IPS-18a (cell line): Measurements from ENCODE around the gene ZNF845.
"Not testable (repeated sequence)": the region's sequence is repeated elsewhere in the genome, so short reads cannot be mapped to it uniquely, and the experiment has no call there.

Experiments used
- H3K27ac ChIP-seq: one replicate; pipeline ENCODE4 v1.5.1; 2013; ENCODE audit warnings: low read length
- H3K27me3 ChIP-seq: one replicate; pipeline ENCODE4 v1.6.1; 2013; ENCODE audit warnings: mild to moderate bottlenecking, low read length; ENCODE audit not compliant: control insufficient read depth, insufficient read depth
- H3K36me3 ChIP-seq: one replicate; pipeline ENCODE4 v1.6.1; 2013; ENCODE audit warnings: low read depth, low read length; ENCODE audit not compliant: control insufficient read depth
- H3K4me1 ChIP-seq: one replicate; pipeline ENCODE4 v1.6.1; 2013; ENCODE audit warnings: low read depth, low read length; ENCODE audit not compliant: control insufficient read depth
- H3K4me3 ChIP-seq: one replicate; pipeline ENCODE4 v1.5.1; 2013; ENCODE audit warnings: low read length
- H3K9ac ChIP-seq: one replicate; pipeline ENCODE4 v1.6.1; 2013; ENCODE audit warnings: mild to moderate bottlenecking, low read length, moderate library complexity
- H3K9me3 ChIP-seq: one replicate; pipeline ENCODE4 v1.6.1; 2013; ENCODE audit warnings: low read depth, low read length; ENCODE audit not compliant: control insufficient read depth

Gene ZNF845

DNA sequence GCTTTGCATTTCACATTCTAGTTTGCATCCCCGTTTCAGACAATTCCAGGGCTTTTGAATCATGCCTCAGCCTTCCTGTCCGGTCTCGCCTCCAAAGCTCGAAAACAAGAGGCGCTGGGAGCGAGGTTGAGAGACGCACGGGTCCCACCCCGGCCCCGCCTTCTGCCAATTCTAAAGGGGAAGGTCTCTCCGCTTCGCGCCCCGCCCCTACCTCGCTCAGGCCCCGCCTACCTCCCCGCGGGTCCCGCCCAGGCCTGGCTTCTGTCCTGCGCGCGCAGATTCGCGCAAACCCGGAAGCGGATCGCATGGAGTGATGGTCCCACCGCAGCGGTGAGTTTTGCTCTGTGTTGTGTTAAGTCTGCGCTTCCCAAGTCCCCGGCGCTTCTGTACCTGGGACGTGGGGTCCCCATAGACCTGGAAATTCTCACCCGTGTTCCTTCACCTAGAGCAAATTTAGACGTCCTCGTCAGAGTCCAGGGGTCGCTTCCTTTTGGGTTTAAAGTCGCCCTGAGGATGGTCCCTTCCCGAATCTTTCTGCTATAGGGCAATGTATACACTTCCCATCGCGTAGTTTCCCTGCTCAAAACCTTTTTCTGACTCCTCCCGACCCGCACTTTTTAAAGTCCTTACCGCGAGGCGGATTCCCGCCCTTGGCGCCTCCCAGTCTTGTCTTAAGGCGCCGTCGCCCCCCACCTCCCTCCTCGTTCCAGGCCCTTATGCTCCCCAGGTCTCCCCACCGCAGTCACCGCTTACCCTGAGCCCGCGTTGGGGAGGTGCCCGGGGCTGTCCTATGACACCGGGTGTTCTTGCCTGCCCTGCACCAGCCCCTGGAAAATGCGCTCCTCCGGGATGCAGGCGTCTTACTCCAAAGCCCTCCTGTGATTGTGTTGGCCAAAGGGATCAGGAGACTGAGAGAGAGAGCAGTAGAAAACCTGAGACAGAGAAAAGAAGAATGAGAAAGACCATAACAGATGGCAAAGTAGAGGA is at the start of gene ZNF845:
Gene ZNF845 (plus strand): TSS at position 287 of the 987 bp plus-strand sequence. CDS start 7,559 bp downstream, outside the sequence.
- H3K27me3 ChIP-seq = no peaks in the 10 kb centered on the region
- H3K9me3 ChIP-seq = no peaks in the 10 kb centered on the region
- H3K4me3 ChIP-seq = peak within 1 kb of the TSS; percentile 80
- peak within 1 kb of the TSS; percentile 67 for H3K9ac ChIP-seq
- H3K27ac ChIP-seq = no peak within 1 kb of the TSS
- H3K4me1 ChIP-seq = no peaks in the 10 kb centered on the region
- H3K36me3 ChIP-seq = no peaks in the 10 kb centered on the region

DNA sequence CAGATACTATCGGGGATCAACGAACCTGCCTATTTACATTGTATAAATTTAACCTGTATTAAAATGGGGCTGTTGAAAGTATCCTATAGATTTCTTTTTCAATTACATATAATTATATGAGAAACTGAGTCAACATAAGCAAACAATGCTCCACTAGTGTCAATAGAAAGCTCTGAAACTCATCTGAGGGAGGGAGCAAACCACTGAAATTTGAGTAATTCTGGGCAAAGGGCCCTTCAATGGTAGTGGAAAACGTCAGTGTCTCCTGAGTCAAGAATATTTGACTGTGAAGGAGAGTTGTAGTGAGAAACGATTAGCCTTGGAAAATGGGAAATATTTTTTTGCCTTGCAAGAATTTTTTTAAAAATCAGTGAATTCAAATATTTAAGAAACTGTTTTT is 48.5 kb upstream of the ZNF845 start:
- no peaks in the 10 kb centered on the region for H3K27me3 ChIP-seq

GRCh38 chr19:53290758-53291549 is 42.6 kb upstream of the ZNF845 start:
- Histone ChIP-seq H3K4me3 (no peak overlapping the region), H3K9me3 (peaks cover 23% of the 10 kb centered on the region), H3K27ac (no peak overlapping the region), H3K9ac (no peak overlapping the region), H3K4me1 (no peaks in the 10 kb centered on the region), H3K36me3 (no peaks in the 10 kb centered on the region), H3K27me3 (no peaks in the 10 kb centered on the region)

More for the DNA sequence above, 48.5 kb upstream of the ZNF845 start:
- Histone ChIP-seq H3K9me3 (no peaks in the 10 kb centered on the region), H3K27ac (no peak overlapping the region), H3K9ac (no peak overlapping the region), H3K4me1 (no peaks in the 10 kb centered on the region), H3K4me3 (no peak overlapping the region), H3K36me3 (no peaks in the 10 kb centered on the region)

- no peak overlapping the region for H3K4me3 ChIP-seq
- no peak overlapping the region for H3K27ac ChIP-seq
- H3K4me1 ChIP-seq = no peaks in the 10 kb centered on the region
- H3K36me3 ChIP-seq = no peaks in the 10 kb centered on the region
- no peak overlapping the region for H3K9ac ChIP-seq
- H3K9me3 ChIP-seq = peaks cover 31% of the 10 kb centered on the region
- H3K27me3 ChIP-seq = no peaks in the 10 kb centered on the region
Observed at GRCh38 chr19:53294786-53295441, 38.6 kb upstream of the ZNF845 start.

GRCh38 chr19:53301341-53301740 is 32.2 kb upstream of the ZNF845 start:
- H3K4me3 ChIP-seq, H3K36me3 ChIP-seq, H3K9ac ChIP-seq, H3K27ac ChIP-seq, H3K27me3 ChIP-seq, H3K4me1 ChIP-seq, H3K9me3 ChIP-seq: not testable (repeated sequence)

DNA sequence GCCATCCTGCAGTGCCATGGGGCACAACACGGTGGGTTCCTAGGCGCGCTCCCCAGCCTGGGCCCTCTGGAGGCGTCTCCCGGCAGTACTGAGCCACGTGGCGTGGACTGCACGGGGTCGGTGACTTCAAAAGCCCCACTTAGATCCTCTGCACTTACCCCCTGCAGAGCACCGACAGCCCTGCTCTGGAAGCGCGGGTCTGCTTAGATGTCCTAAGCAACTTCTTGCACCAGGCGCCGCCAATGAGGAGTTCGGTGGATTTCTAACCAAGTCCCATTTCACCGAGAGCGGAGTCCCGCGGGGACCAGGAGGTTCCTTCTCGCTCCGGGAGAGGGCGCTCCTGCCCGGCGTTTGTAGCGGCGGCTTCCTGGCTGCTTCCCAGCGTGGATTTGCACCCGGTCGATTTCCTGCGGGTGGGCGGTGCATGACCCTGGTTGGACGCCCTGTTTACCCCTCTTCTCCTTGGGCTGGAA is 25.2 kb upstream of the ZNF845 start:
- Histone ChIP-seq H3K4me1 (no peaks in the 10 kb centered on the region), H3K27me3 (peaks cover 25% of the 10 kb centered on the region), H3K27ac (no peak overlapping the region), H3K9me3 (no peaks in the 10 kb centered on the region), H3K4me3 (peak overlapping the region; percentile 32), H3K9ac (no peak overlapping the region), H3K36me3 (no peaks in the 10 kb centered on the region)

DNA sequence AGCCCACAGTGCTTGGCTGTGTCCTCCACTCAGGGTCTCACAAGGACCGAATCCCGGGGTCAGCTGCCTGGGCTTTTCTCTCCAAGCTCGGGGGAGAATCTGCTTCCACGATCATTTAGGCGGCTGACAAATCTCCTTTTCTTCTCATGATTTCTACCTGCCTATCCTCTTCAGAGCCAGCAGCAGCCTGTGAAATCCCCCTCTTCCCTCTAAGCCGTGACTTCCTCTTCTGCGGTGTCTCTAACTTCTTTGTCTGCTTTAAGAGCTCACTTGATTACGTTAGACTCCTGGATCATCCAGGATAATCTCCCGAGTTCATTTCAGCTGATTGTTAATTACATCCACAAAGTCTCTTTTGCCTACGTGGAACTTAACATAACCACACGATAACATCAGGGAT is 22.5 kb upstream of the ZNF845 start:
- H3K9me3 ChIP-seq = no peaks in the 10 kb centered on the region
- no peak overlapping the region for H3K4me3 ChIP-seq
- peaks cover 34% of the 10 kb centered on the region for H3K27me3 ChIP-seq
- no peaks in the 10 kb centered on the region for H3K4me1 ChIP-seq
- no peak overlapping the region for H3K27ac ChIP-seq
- no peaks in the 10 kb centered on the region for H3K36me3 ChIP-seq
- H3K9ac ChIP-seq = no peak overlapping the region

DNA sequence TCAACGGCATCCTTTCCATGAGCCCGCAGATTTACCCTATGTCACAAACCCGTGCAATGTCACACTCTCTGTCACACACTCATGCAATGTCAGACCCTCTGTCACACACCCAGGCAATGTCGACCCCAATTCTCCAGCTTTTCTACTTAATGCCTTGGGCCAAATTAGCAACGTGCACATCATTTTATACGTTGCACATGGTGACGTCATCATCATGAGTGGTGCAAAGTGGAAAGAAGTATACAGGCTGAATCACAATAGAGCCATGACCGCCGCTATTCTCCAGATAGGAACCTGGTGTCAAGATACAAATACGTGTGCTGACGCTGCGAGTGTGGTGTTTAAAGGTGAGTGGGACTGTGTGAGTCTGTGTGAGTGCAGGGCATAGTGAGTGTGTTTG is 21.7 kb upstream of the ZNF845 start:
- Histone ChIP-seq H3K9ac (no peak overlapping the region), H3K4me3 (no peak overlapping the region), H3K27ac (no peak overlapping the region), H3K9me3 (no peaks in the 10 kb centered on the region), H3K4me1 (no peaks in the 10 kb centered on the region), H3K36me3 (no peaks in the 10 kb centered on the region), H3K27me3 (peaks cover 34% of the 10 kb centered on the region)

DNA sequence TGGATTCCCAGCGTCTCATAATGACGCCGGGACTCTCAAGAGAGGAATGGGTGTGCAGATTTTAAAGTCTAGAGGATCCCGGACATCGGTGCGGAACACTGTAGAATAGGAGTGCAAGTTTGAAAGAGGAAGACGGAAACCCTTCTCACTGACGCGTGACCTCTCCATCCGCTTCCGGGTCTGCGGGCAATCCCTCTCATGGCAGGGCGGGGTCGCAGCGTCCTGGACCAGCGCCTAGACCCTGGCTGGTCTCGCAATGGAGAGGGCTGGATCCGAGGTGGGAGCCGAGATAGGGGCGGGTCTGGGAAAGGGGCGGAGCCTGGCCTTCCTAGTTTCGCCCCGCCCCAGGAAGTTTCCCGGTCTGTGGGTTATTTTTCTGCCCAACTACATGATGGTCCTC is 4.6 kb upstream of the ZNF845 start:
- H3K4me1 ChIP-seq = no peaks in the 10 kb centered on the region
- no peak overlapping the region for H3K27ac ChIP-seq
- no peaks in the 10 kb centered on the region for H3K27me3 ChIP-seq
- H3K9ac ChIP-seq = no peak overlapping the region
- peaks cover 8% of the 10 kb centered on the region for H3K9me3 ChIP-seq
- H3K4me3 ChIP-seq = no peak overlapping the region
- H3K36me3 ChIP-seq = no peaks in the 10 kb centered on the region

- H3K27ac ChIP-seq = no peak overlapping the region
- peak overlapping the region; percentile 80 for H3K4me3 ChIP-seq
- no peaks in the 10 kb centered on the region for H3K36me3 ChIP-seq
- no peaks in the 10 kb centered on the region for H3K9me3 ChIP-seq
- H3K4me1 ChIP-seq = no peaks in the 10 kb centered on the region
- H3K27me3 ChIP-seq = no peaks in the 10 kb centered on the region
- no peak overlapping the region for H3K9ac ChIP-seq
Observed at GRCh38 chr19:53332484-53332883, 1.1 kb upstream of the ZNF845 start.

- Histone ChIP-seq H3K27me3 (no peaks in the 10 kb centered on the region), H3K36me3 (no peaks in the 10 kb centered on the region), H3K4me1 (no peaks in the 10 kb centered on the region), H3K27ac (no peak overlapping the region), H3K9me3 (no peaks in the 10 kb centered on the region), H3K4me3 (peak overlapping the region; percentile 80), H3K9ac (peak overlapping the region; percentile 42)
Observed at GRCh38 chr19:53333066-53333462, 485 bp upstream of the ZNF845 start.
